ENCODE results near the gene ZBTB12.
A peak's percentile ranks its signal among the peaks of the same experiment; 100 is the strongest.
"Not testable (repeated sequence)": the region's sequence is repeated elsewhere in the genome, so short reads cannot be mapped to it uniquely, and the experiment has no call there.

ZBTB12 gene

GRCh38 chr6:31874084-31874670, 27.7 kb downstream of the ZBTB12 start:
- TF ChIP-seq CTCF (IDR thresholded peaks at IDR 0.05; ENCODE audit: low read depth, low read length): no peak
- no peak overlapping the region for H3K4me3 ChIP-seq (ENCODE audit: low read depth, low read length)

- no peak for TF ChIP-seq CTCF (IDR thresholded peaks at IDR 0.05; ENCODE audit: low read depth, low read length)
- H3K4me3 ChIP-seq (ENCODE audit: low read depth, low read length): no peak overlapping the region
Observed at GRCh38 chr6:31871046-31871659, 30.7 kb downstream of the ZBTB12 start.

GRCh38 chr6:31870385-31870921, 31.4 kb downstream of the ZBTB12 start:
- no peak for TF ChIP-seq CTCF (IDR thresholded peaks at IDR 0.05; ENCODE audit: low read depth, low read length)
- H3K4me3 ChIP-seq (ENCODE audit: low read depth, low read length): no peak overlapping the region

- TF ChIP-seq CTCF (IDR thresholded peaks at IDR 0.05; ENCODE audit: low read depth, low read length): no peak
- no peak overlapping the region for H3K4me3 ChIP-seq (ENCODE audit: low read depth, low read length)
Observed at GRCh38 chr6:31869343-31869742, 32.5 kb downstream of the ZBTB12 start.

GRCh38 chr6:31868658-31868971, 33.3 kb downstream of the ZBTB12 start:
- not testable (repeated sequence) for H3K4me3 ChIP-seq (ENCODE audit: low read depth, low read length)

- no peak for TF ChIP-seq CTCF (IDR thresholded peaks at IDR 0.05; ENCODE audit: low read depth, low read length)
- no peak overlapping the region for H3K4me3 ChIP-seq (ENCODE audit: low read depth, low read length)
Observed at GRCh38 chr6:31865205-31866118, 36.4 kb downstream of the ZBTB12 start.

GRCh38 chr6:31864818-31865204, 37.1 kb downstream of the ZBTB12 start:
- no peak overlapping the region for H3K4me3 ChIP-seq (ENCODE audit: low read depth, low read length)
- TF ChIP-seq CTCF (IDR thresholded peaks at IDR 0.05; ENCODE audit: low read depth, low read length): no peak

GRCh38 chr6:31864123-31864562, 37.7 kb downstream of the ZBTB12 start:
- peak overlapping the region; percentile 63 for H3K4me3 ChIP-seq (ENCODE audit: low read depth, low read length)
